Mammary epithelial cell (primary cell): ENCODE results near the gene TMEM50B.

Source experiments
- CTCF ChIP-seq, 2 donors: IDR thresholded peaks in 1 of 2; conservative IDR thresholded peaks in 1 of 2; 2 replicates each; pipeline ENCODE4 v1.5.1; 2011 to 2012; ENCODE audit warnings: inconsistent platforms in 2 of 2, low read length in 2 of 2, mild to moderate bottlenecking in 2 of 2, control low read depth in 1 of 2, low read depth in 1 of 2; ENCODE audit not compliant: insufficient read depth in 1 of 2; ENCODE audit errors: extremely low read depth in 1 of 2
- EZH2 ChIP-seq: IDR thresholded peaks from 2 replicates; pipeline ENCODE4 v1.6.1; 2012; ENCODE audit warnings: low read length, inconsistent platforms, borderline replicate concordance

DNA sequence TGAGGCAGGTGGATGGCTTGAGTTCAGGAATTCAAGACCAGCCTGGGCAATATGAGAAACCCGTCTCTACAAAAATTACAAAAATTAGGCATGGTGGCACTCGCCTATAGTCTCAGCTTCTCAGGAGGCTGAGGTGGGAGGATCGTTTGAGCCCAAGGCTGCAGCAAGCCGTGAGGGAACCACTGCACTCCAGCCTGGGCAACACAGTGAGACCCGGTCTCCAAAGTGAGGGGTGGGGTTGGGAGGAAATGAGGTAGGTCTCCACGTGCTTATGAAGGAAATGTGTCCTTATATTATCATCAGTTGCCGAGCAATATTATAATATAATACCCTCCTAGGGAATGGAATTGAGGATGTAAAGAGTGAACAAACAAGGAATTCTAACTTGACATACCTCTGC lies 2.7 kb downstream of the TMEM50B start:
- TF ChIP-seq CTCF (conservative IDR thresholded peaks at IDR 0.05 in 1 of 2, IDR thresholded peaks at IDR 0.05 in 1 of 2; ENCODE audit: extremely low read depth in 1 of 2, insufficient read depth in 1 of 2, low read depth in 1 of 2, low read length in 2 of 2) (no peak), EZH2 (no peak)
